Suprapubic skin (tissue), 4 donors: ENCODE results near the gene CADPS.

ENCODE experiments used
- EP300 ChIP-seq: sonication (generic); formaldehyde crosslinking; IDR thresholded peaks from one replicate; pipeline ENCODE4 v1.6.1; 2017; ENCODE audit warnings: antibody characterized with exemption
- POLR2A ChIP-seq, 2 donors: fragments of 450-650 bp; IDR thresholded peaks; one replicate each; pipeline ENCODE4 v1.6.1; 2017; ENCODE audit warnings: antibody characterized with exemption in 2 of 2, mild to moderate bottlenecking in 2 of 2, moderate library complexity in 2 of 2
- POLR2AphosphoS5 ChIP-seq, 3 donors: sonication (generic); formaldehyde crosslinking; IDR thresholded peaks; one replicate each; pipeline ENCODE4 v1.6.1; 2017; ENCODE audit warnings: antibody characterized with exemption in 3 of 3
- TF ChIP-seq, protein P1 (sequence below), 2 donors: fragments of 200-600 bp in 1 of 2; fragments of 450-650 bp in 1 of 2; sonication (generic) in 1 of 2; IDR thresholded peaks; one replicate each; pipeline ENCODE4 v1.5.1; 2016 to 2019; ENCODE audit warnings: antibody characterized with exemption in 2 of 2, mild to moderate bottlenecking in 1 of 2, moderate library complexity in 1 of 2

DNA sequence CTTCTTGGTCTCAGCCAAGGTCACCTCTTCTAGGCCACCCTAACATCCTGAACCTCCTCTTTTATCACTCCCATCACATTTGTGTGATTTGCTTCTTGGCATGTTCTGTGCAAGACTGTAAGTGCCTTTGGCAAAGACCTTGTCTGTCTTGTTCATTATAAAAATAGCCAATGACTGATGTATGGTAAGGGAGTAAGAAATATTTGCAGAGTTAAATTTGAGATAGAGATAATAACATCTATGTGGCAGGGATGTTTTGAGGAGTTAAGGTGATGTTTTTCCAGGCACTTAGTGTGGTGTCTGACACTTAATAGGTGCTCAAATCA lies 202.3 kb downstream of the CADPS start:
- no peak for TF ChIP-seq POLR2A (IDR thresholded peaks at IDR 0.05)
- TF ChIP-seq, protein P1, sequence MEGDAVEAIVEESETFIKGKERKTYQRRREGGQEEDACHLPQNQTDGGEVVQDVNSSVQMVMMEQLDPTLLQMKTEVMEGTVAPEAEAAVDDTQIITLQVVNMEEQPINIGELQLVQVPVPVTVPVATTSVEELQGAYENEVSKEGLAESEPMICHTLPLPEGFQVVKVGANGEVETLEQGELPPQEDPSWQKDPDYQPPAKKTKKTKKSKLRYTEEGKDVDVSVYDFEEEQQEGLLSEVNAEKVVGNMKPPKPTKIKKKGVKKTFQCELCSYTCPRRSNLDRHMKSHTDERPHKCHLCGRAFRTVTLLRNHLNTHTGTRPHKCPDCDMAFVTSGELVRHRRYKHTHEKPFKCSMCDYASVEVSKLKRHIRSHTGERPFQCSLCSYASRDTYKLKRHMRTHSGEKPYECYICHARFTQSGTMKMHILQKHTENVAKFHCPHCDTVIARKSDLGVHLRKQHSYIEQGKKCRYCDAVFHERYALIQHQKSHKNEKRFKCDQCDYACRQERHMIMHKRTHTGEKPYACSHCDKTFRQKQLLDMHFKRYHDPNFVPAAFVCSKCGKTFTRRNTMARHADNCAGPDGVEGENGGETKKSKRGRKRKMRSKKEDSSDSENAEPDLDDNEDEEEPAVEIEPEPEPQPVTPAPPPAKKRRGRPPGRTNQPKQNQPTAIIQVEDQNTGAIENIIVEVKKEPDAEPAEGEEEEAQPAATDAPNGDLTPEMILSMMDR (IDR thresholded peaks at IDR 0.05), result no peak
- no peak for TF ChIP-seq EP300
- no peak for TF ChIP-seq POLR2AphosphoS5 (IDR thresholded peaks at IDR 0.05)
